GM21447 (cell line): ENCODE data around the gene ZNF502.
"Not testable (repeated sequence)": the region's sequence is repeated elsewhere in the genome, so short reads cannot be mapped to it uniquely, and the experiment has no call there.

Experiments used
- ATAC-seq: cut with Tn5 transposase; IDR thresholded peaks from one replicate; pipeline ENCODE4 v1.9.1; 2021; ENCODE audit not compliant: unreplicated experiment

The ZNF502 gene

GRCh38 chr3:44712455-44713075 is at the start of gene ZNF502:
ZNF502 (plus strand) TSS chr3:44712660; CDS start chr3:44720262, 7,602 bp downstream.
- ATAC-seq: no peak

- ATAC-seq: no peak
Measured at GRCh38 chr3:44665173-44665572, 47.3 kb upstream of the ZNF502 start.

GRCh38 chr3:44666346-44666745 is 46.1 kb upstream of the ZNF502 start:
- no peak for ATAC-seq

DNA sequence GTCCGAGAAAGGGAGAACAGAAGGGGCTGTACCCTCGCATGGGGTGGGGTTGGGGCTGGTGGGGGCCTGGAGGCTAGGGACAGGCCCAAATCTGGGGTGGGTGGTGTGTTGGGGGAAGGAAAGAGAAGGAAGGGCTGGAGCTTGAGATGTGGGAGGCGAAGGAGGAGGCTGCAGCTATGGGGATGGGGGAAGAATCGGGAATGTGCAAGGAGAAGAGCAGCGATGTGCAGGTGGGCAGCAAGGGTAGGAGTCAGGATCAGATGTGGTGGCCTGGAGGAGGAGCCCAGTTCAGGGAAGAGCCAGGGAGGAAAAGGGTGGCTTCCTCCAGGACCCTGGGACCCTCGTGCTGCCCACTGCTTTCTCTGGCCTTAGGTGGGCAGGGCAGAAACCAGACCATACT is 42.7 kb upstream of the ZNF502 start:
- ATAC-seq: no peak

DNA sequence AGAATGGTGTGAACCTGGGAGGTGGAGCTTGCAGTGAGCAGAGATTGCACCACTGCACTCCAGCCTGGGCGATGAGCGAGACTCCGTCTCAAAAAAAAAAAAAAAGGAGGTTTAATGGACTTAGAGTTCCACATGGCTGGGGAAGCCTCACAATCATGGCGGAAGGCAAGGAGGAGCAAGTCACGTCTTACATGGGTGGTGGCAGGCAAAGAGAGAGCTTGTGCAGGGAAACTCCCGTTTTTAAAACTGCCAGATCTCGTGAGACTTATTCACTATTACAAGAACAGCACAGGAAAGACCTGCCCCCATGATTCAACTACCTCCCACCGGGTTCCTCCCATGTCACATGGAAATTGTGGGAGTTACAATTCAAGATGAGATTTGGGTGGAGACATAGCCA is 39.0 kb upstream of the ZNF502 start:
- ATAC-seq: not testable (repeated sequence)

GRCh38 chr3:44674211-44674610 is 38.2 kb upstream of the ZNF502 start:
- ATAC-seq: no peak

- no peak for ATAC-seq
Measured at GRCh38 chr3:44678480-44679116, 33.9 kb upstream of the ZNF502 start.

DNA sequence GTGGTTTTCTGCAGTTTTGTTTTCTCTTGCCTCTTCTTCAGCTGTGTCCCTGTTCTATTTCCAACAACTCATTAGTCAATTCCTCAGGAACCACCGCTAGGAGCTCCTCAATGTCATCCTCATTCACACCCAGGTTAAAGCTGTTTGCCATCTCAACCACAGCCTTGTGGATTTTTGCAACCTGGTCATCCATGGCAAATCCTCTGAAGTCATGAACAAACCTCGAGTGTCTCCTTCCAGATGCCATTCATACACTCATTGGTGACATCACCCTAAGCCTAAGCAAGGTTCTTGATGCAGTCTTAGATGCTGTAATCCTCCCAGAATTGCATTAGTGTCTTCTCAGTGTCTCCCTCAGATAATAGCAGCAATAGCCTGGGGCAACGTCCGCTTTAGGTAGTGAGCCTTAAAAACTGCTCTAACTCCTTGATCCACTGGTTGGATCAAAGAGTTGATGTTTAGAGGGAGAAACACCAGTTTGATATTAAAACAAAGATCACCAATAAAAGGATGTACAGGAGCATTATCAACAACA is 31.5 kb upstream of the ZNF502 start:
- no peak for ATAC-seq

- no peak for ATAC-seq
Measured at GRCh38 chr3:44682182-44682896, 30.1 kb upstream of the ZNF502 start.

- ATAC-seq: peak; percentile 83
Measured at GRCh38 chr3:44685128-44685800, 27.2 kb upstream of the ZNF502 start.

GRCh38 chr3:44687898-44688297 is 24.6 kb upstream of the ZNF502 start:
- no peak for ATAC-seq

DNA sequence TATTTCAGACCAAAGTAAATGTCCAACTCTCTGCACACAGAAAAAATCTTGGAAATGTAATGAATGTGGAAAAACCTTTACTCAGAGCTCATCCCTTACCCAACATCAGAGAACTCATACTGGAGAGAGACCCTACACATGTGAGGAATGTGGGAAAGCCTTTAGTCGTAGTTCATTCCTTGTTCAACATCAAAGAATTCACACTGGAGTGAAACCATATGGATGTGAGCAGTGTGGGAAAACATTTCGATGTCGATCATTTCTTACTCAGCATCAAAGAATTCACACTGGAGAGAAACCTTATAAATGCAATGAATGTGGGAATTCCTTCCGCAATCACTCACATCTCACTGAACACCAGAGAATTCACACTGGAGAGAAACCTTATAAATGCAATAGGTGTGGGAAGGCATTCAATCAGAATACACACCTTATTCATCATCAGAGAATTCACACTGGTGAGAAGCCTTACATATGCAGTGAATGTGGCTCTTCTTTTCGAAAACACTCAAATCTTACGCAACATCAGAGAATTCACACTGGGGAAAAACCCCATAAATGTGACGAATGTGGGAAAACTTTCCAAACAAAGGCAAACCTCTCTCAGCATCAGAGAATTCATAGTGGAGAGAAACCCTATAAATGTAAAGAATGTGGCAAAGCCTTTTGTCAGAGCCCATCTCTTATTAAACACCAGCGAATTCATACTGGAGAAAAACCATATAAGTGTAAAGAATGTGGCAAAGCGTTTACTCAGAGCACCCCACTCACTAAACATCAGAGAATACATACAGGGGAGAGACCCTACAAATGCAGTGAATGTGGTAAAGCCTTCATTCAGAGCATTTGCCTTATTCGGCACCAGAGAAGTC is 9.0 kb downstream of the ZNF502 start:
- ATAC-seq: no peak

DNA sequence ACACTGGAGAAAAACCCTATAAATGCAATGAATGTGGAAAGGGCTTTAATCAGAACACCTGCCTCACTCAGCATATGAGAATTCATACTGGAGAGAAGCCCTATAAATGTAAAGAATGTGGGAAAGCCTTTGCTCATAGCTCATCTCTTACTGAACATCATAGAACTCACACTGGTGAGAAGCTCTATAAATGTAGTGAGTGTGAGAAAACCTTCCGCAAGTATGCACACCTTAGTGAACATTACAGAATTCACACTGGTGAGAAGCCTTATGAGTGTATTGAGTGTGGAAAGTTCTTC is 9.6 kb downstream of the ZNF502 start:
- ATAC-seq: no peak

- ATAC-seq: peak; percentile 81
Measured at GRCh38 chr3:44729384-44729910, 17.0 kb downstream of the ZNF502 start, which contains the start of gene ZNF501. ZNF501 (plus strand) TSS chr3:44729635; CDS start chr3:44734422, 4,787 bp downstream.

DNA sequence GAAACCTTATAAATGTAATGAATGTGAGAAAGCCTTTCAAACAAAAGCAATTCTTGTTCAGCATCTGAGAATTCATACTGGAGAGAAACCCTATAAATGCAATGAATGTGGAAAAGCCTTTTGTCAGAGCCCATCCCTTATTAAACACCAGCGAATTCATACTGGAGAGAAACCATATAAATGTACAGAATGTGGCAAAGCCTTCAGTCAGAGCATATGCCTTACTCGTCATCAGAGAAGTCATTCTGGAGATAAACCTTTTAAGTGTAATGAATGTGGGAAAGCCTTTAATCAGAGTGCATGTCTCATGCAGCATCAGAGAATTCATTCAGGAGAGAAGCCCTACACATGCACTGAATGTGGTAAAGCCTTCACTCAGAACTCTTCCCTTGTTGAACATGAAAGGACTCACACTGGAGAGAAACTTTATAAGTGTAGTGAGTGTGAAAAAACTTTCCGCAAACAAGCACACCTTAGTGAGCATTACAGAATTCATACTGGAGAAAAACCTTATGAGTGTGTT is 22.2 kb downstream of the ZNF502 start:
- no peak for ATAC-seq

DNA sequence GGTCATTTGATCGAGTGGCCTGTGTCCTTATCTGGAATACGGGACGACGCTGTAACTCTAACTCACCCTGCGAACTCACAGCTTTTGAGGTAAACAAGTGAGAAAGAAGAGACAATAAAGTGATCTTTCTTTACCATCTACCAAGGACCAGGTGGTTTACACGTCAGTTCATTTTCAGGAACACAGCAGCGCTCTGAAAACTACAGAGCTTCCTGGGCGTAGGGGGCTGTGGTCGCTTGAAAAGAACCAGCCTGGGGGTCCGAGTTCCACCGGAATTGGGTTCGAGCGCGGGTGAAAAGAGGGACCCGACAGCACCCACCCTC is 48.6 kb downstream of the ZNF502 start:
- ATAC-seq: no peak

GRCh38 chr3:44761424-44762169 is 49.1 kb downstream of the ZNF502 start, which contains the start of the genes KIAA1143 and KIF15:
KIAA1143 (minus strand) TSS chr3:44761619; CDS start chr3:44761602, 17 bp downstream.
KIF15 (plus strand) TSS chr3:44761794; CDS start chr3:44761866, 72 bp downstream.
- ATAC-seq: peak; percentile 89

GRCh38 chr3:44762170-44762677 is 49.8 kb downstream of the ZNF502 start:
- no peak for ATAC-seq

GRCh38 chr3:44762690-44763089 is 50.2 kb downstream of the ZNF502 start:
- ATAC-seq: no peak
